ENCODE results near the gene ALDH1L1. TPM values are rescaled to one million over a fixed set of nuclear protein-coding genes. Genes with fewer than 3 reads are reported as not detected.

The ALDH1L1 gene
- total and polyA plus RNA-seq, 2 of the 8 experiments (the other 6 are each of a cell fraction or from before 2014, with no cell fraction given): 0.98 to 1.6 TPM

- Histone ChIP-seq H3K27ac (ENCODE audit: low read depth, low read length) (no peak overlapping the region), H2BK15ac (ENCODE audit: low read length) (no peak overlapping the region), H2AK5ac (ENCODE audit: low read depth, low read length) (no peak overlapping the region), H4K5ac (ENCODE audit: insufficient read length, low read depth, low read length) (no peak overlapping the region), H3K4me1 (replicated peaks in 1 of 4; ENCODE audit: control insufficient read depth in 3 of 4, insufficient read depth in 4 of 4, low read length in 3 of 4) (no peaks in the 10 kb centered on the region; a peak in 1 of 7 replicates), H3K23ac (ENCODE audit: insufficient read length) (no peak overlapping the region), H4K91ac (replicated peaks; ENCODE audit: insufficient read length, low read length) (no peak overlapping the region), H3K14ac (ENCODE audit: insufficient read length) (no peak overlapping the region), H3K79me1 (ENCODE audit: low read depth, low read length) (no peaks in the 10 kb centered on the region), H3K4ac (replicated peaks; ENCODE audit: insufficient read length, low read depth, low read length) (no peak overlapping the region), H3K9ac (replicated peaks in 1 of 4; ENCODE audit: extremely low read depth in 1 of 4, low read depth in 3 of 4, low read length in 3 of 4) (no peak overlapping the region), H3K9me3 (ENCODE audit: insufficient read depth in 2 of 2, low read depth in 1 of 2, low read length in 1 of 2) (peaks cover 20% of the 10 kb centered on the region in 2 experiments; a peak in 3 of 4 replicates), H3K79me2 (ENCODE audit: control insufficient read depth in 1 of 2, insufficient read depth in 2 of 2, low read length in 2 of 2) (no peaks in the 10 kb centered on the region), H3K18ac (ENCODE audit: extremely low read depth, low read length) (no peak overlapping the region), H2BK20ac (ENCODE audit: low read length) (no peak overlapping the region), H2BK5ac (ENCODE audit: low read depth, low read length) (no peak overlapping the region), H3K4me2 (ENCODE audit: insufficient read depth in 1 of 2, low read depth in 2 of 2, low read length in 2 of 2) (no peak overlapping the region), H3K27me3 (replicated peaks in 1 of 4; ENCODE audit: control insufficient read depth in 3 of 4, extremely low read depth in 1 of 4, insufficient read depth in 3 of 4, low read length in 3 of 4) (no peaks in the 10 kb centered on the region), H3K56ac (replicated peaks; ENCODE audit: insufficient read length, low read depth, low read length) (no peak overlapping the region), H3K36me3 (ENCODE audit: control insufficient read depth in 2 of 4, insufficient read depth in 4 of 4, low read length in 3 of 4) (no peaks in the 10 kb centered on the region), H2AFZ (ENCODE audit: low read length) (no peak overlapping the region), H3K4me3 (ENCODE audit: extremely low read depth in 1 of 4, insufficient read depth in 2 of 4, low read depth in 3 of 4, low read length in 4 of 4) (no peak overlapping the region), H2BK120ac (replicated peaks; ENCODE audit: low read depth, low read length) (no peak overlapping the region), H4K8ac (ENCODE audit: extremely low read depth, insufficient read depth, low read length) (no peak overlapping the region), H2BK12ac (ENCODE audit: low read depth, low read length) (no peak overlapping the region), H4K20me1 (replicated peaks in 1 of 2; ENCODE audit: control insufficient read depth in 1 of 2, insufficient read depth in 2 of 2, low read length in 2 of 2) (no peaks in the 10 kb centered on the region), H3K23me2 (ENCODE audit: low read depth, low read length) (no peaks in the 10 kb centered on the region)
- CTCF ChIA-PET (ENCODE audit: partially characterized antibody): interaction anchor here (1.0 to 5.5 kb wide), 9 partner anchors 11 to 129 kb away, joined by 3 to 52 read pairs (median 4); no protein-coding TSS in a partner anchor
- POLR2A ChIA-PET (ENCODE audit: partially characterized antibody): no interaction called here
- WGBS, 2 experiments (ENCODE audit: extremely low coverage in 1 of 2, insufficient coverage in 1 of 2, insufficient read length in 1 of 2, insufficient replicate concordance in 2 of 2, low coverage in 1 of 2, low lambda C conversion rate in 2 of 2, missing lambda C conversion rate in 1 of 2): 89% methylated on average over 18 of the region's 18 CpGs; no CpG with 5 or more reads in 1 of the 2 experiments
- no peak for FAIRE-seq
- no peak for DNase-seq (ENCODE audit: low read depth in 1 of 2, low spot score in 2 of 2)
- TF ChIP-seq YY1 (IDR thresholded peaks at IDR 0.05; ENCODE audit: low read depth, low read length) (no peak), SAP30 (IDR thresholded peaks at IDR 0.05; ENCODE audit: insufficient read depth, insufficient replicate concordance, low read length) (no peak), RFX5 (IDR thresholded peaks at IDR 0.05; ENCODE audit: borderline replicate concordance, low read depth, low read length) (no peak), EP300 (IDR thresholded peaks at IDR 0.05; ENCODE audit: borderline replicate concordance in 1 of 2, low read depth in 2 of 2, low read length in 2 of 2) (no peak), HDAC6 (IDR thresholded peaks at IDR 0.05; ENCODE audit: low read depth, low read length) (no peak), BRCA1 (IDR thresholded peaks at IDR 0.05; ENCODE audit: low read depth, low read length) (no peak), BACH1 (IDR thresholded peaks at IDR 0.05; ENCODE audit: low read length) (no peak), CBX5 (IDR thresholded peaks at IDR 0.05; ENCODE audit: low read depth, low read length) (no peak), RNF2 (IDR thresholded peaks at IDR 0.05; ENCODE audit: borderline replicate concordance, low read depth, low read length, missing control alignments, poor library complexity, severe bottlenecking) (no peak), FOSL1 (IDR thresholded peaks at IDR 0.05; ENCODE audit: insufficient read depth, low read depth, low read length) (no peak), BCL11A (IDR thresholded peaks at IDR 0.05; ENCODE audit: low read depth in 2 of 2, low read length in 2 of 2) (no peak), RXRA (IDR thresholded peaks at IDR 0.05; ENCODE audit: insufficient read depth, low read depth, low read length) (no peak), EZH2 (IDR thresholded peaks at IDR 0.05; ENCODE audit: low read depth, low read length, severe bottlenecking) (no peak)
These were observed 79.6 kb downstream of the ALDH1L1 start for GRCh38 chr3:126100634-126101301.
